ENCODE measurements around the gene TAF5. TPM values are rescaled to one million over a fixed set of nuclear protein-coding genes. Genes with fewer than 3 reads are reported as not detected.
"Not testable (repeated sequence)": the region's sequence is repeated elsewhere in the genome, so short reads cannot be mapped to it uniquely, and the experiment has no call there.

TAF5 gene
- total and polyA plus RNA-seq, 2 experiments from 2014 or later = 1.7 to 4.0 TPM

- Histone ChIP-seq H3K9me2 (ENCODE audit: insufficient read depth) (no peaks in the 10 kb centered on the region), H3K4me3 (no peak overlapping the region), H3K4me1 (ENCODE audit: insufficient read depth) (no peaks in the 10 kb centered on the region), H2AFZ (no peak overlapping the region), H3K27me3 (replicated peaks; ENCODE audit: insufficient read depth) (no peaks in the 10 kb centered on the region), H3K9ac (no peak overlapping the region), H4K20me1 (ENCODE audit: insufficient read depth) (no peaks in the 10 kb centered on the region), H3F3A (ENCODE audit: insufficient read depth) (peaks cover 6% of the 10 kb centered on the region; the same call in 1 of the 2 replicates), H3K4me2 (ENCODE audit: unreplicated experiment) (no peak overlapping the region), H3K36me3 (ENCODE audit: low read depth) (peaks cover 17% of the 10 kb centered on the region), H3K9me3 (ENCODE audit: low read depth) (no peaks in the 10 kb centered on the region), H3K79me2 (ENCODE audit: insufficient read depth) (no peaks in the 10 kb centered on the region), H3K27ac (no peak overlapping the region)
- DNase-seq = no peak
- in situ Hi-C loops (cut with MboI) = no loop called here
- TF ChIP-seq EZH2 (IDR thresholded peaks at IDR 0.05; ENCODE audit: insufficient read depth, poor library complexity, severe bottlenecking) (no peak), EZH2phosphoT487 (IDR thresholded peaks at IDR 0.05; ENCODE audit: insufficient read depth, low read depth) (no peak)
- 98 to 99% methylated on average over 4 of the region's 4 CpGs for WGBS, 2 experiments (ENCODE audit: low coverage in 1 of 2, low lambda C conversion rate in 2 of 2, missing lambda C conversion rate in 2 of 2)
Observed at GRCh38 chr10:103336370-103336769, 31.4 kb upstream of the TAF5 start.

- H3F3A ChIP-seq (ENCODE audit: insufficient read depth) = no peaks in the 10 kb centered on the region
- peak overlapping the region; percentile 90 for H3K4me3 ChIP-seq
- H3K36me3 ChIP-seq (ENCODE audit: low read depth) = peaks cover 19% of the 10 kb centered on the region
- peaks cover 33% of the 10 kb centered on the region for H3K79me2 ChIP-seq (ENCODE audit: insufficient read depth)
- H3K9ac ChIP-seq = peak overlapping the region; percentile 85
- H3K9me3 ChIP-seq (ENCODE audit: low read depth) = no peaks in the 10 kb centered on the region
- 37 to 41% methylated on average over 16 of the region's 16 CpGs for WGBS, 2 experiments (ENCODE audit: low coverage in 1 of 2, low lambda C conversion rate in 2 of 2, missing lambda C conversion rate in 2 of 2)
- in situ Hi-C loops (cut with MboI) = no loop called here
- H3K27ac ChIP-seq = peak overlapping the region; percentile 57
- H4K20me1 ChIP-seq (ENCODE audit: insufficient read depth) = no peaks in the 10 kb centered on the region
- H3K4me1 ChIP-seq (ENCODE audit: insufficient read depth) = peaks cover 3% of the 10 kb centered on the region; the same call in 1 of the 2 replicates
- DNase-seq = no peak
- peak overlapping the region; percentile 73 for H3K4me2 ChIP-seq (ENCODE audit: unreplicated experiment)
- H2AFZ ChIP-seq = peak overlapping the region; percentile 94
- H3K27me3 ChIP-seq (replicated peaks; ENCODE audit: insufficient read depth) = no peaks in the 10 kb centered on the region
- no peaks in the 10 kb centered on the region for H3K9me2 ChIP-seq (ENCODE audit: insufficient read depth)
- TF ChIP-seq EZH2phosphoT487 (IDR thresholded peaks at IDR 0.05; ENCODE audit: insufficient read depth, low read depth) = no peak
- no peak for TF ChIP-seq EZH2 (IDR thresholded peaks at IDR 0.05; ENCODE audit: insufficient read depth, poor library complexity, severe bottlenecking)
Observed at GRCh38 chr10:103350175-103350516, 17.6 kb upstream of the TAF5 start.

GRCh38 chr10:103350517-103351260, 17.1 kb upstream of the TAF5 start, which contains the start of gene PCGF6:
PCGF6 (minus strand) TSS chr10:103351140; CDS start chr10:103351066, 74 bp downstream.
- 1 to 2% methylated on average over 55 to 78 of the region's 82 CpGs for WGBS, 2 experiments (ENCODE audit: low coverage in 1 of 2, low lambda C conversion rate in 2 of 2, missing lambda C conversion rate in 2 of 2)
- peak within 1 kb of the TSS; percentile 57 for H3K27ac ChIP-seq
- H3K79me2 ChIP-seq (ENCODE audit: insufficient read depth) = peaks cover 33% of the 10 kb centered on the region
- H3K4me2 ChIP-seq (ENCODE audit: unreplicated experiment) = peak within 1 kb of the TSS; percentile 73
- H3K4me1 ChIP-seq (ENCODE audit: insufficient read depth) = peaks cover 3% of the 10 kb centered on the region; the same call in 1 of the 2 replicates
- H2AFZ ChIP-seq = peak within 1 kb of the TSS; percentile 94
- no peaks in the 10 kb centered on the region for H3K9me2 ChIP-seq (ENCODE audit: insufficient read depth)
- in situ Hi-C loops (cut with MboI) = no loop called here
- peak within 1 kb of the TSS; percentile 85 for H3K9ac ChIP-seq
- peak; percentile 88 for DNase-seq
- H3K36me3 ChIP-seq (ENCODE audit: low read depth) = peaks cover 14% of the 10 kb centered on the region
- H3K9me3 ChIP-seq (ENCODE audit: low read depth) = no peaks in the 10 kb centered on the region
- no peaks in the 10 kb centered on the region for H3F3A ChIP-seq (ENCODE audit: insufficient read depth)
- no peaks in the 10 kb centered on the region for H4K20me1 ChIP-seq (ENCODE audit: insufficient read depth)
- H3K4me3 ChIP-seq = peak within 1 kb of the TSS; percentile 90
- no peaks in the 10 kb centered on the region for H3K27me3 ChIP-seq (replicated peaks; ENCODE audit: insufficient read depth)
- TF ChIP-seq EZH2phosphoT487 (IDR thresholded peaks at IDR 0.05; ENCODE audit: insufficient read depth, low read depth) (no peak), EZH2 (IDR thresholded peaks at IDR 0.05; ENCODE audit: insufficient read depth, poor library complexity, severe bottlenecking) (no peak)

GRCh38 chr10:103353281-103353680, 14.5 kb upstream of the TAF5 start:
- peaks cover 3% of the 10 kb centered on the region; the same call in 1 of the 2 replicates for H3K4me1 ChIP-seq (ENCODE audit: insufficient read depth)
- no peaks in the 10 kb centered on the region for H3K9me2 ChIP-seq (ENCODE audit: insufficient read depth)
- H3K27me3 ChIP-seq (replicated peaks; ENCODE audit: insufficient read depth) = no peaks in the 10 kb centered on the region
- H3K27ac ChIP-seq = no peak overlapping the region
- DNase-seq = peak; percentile 26
- H3K4me2 ChIP-seq (ENCODE audit: unreplicated experiment) = no peak overlapping the region
- no peaks in the 10 kb centered on the region for H3K36me3 ChIP-seq (ENCODE audit: low read depth)
- 27 to 31% methylated on average over 2 of the region's 2 CpGs for WGBS, 2 experiments (ENCODE audit: low coverage in 1 of 2, low lambda C conversion rate in 2 of 2, missing lambda C conversion rate in 2 of 2)
- no peaks in the 10 kb centered on the region for H3F3A ChIP-seq (ENCODE audit: insufficient read depth)
- no peaks in the 10 kb centered on the region for H3K9me3 ChIP-seq (ENCODE audit: low read depth)
- no peak overlapping the region for H3K4me3 ChIP-seq
- in situ Hi-C loops (cut with MboI) = no loop called here
- no peaks in the 10 kb centered on the region for H4K20me1 ChIP-seq (ENCODE audit: insufficient read depth)
- no peak overlapping the region for H3K9ac ChIP-seq
- no peak for TF ChIP-seq EZH2phosphoT487 (IDR thresholded peaks at IDR 0.05; ENCODE audit: insufficient read depth, low read depth)
- TF ChIP-seq EZH2 (IDR thresholded peaks at IDR 0.05; ENCODE audit: insufficient read depth, poor library complexity, severe bottlenecking) = no peak
- no peak overlapping the region; the same call in 1 of the 2 replicates for H2AFZ ChIP-seq
- peaks cover 29% of the 10 kb centered on the region for H3K79me2 ChIP-seq (ENCODE audit: insufficient read depth)

- H4K20me1 ChIP-seq (ENCODE audit: insufficient read depth); in situ Hi-C loops (cut with MboI); H3K9ac ChIP-seq; H3K4me2 ChIP-seq (ENCODE audit: unreplicated experiment); H3K9me3 ChIP-seq (ENCODE audit: low read depth); H3F3A ChIP-seq (ENCODE audit: insufficient read depth); H3K9me2 ChIP-seq (ENCODE audit: insufficient read depth); H3K27me3 ChIP-seq (replicated peaks; ENCODE audit: insufficient read depth); H3K27ac ChIP-seq; H3K4me1 ChIP-seq (ENCODE audit: insufficient read depth); H3K4me3 ChIP-seq; H2AFZ ChIP-seq; H3K36me3 ChIP-seq (ENCODE audit: low read depth); DNase-seq: not testable (repeated sequence)
- 86 to 92% methylated on average over 4 of the region's 4 CpGs for WGBS, 2 experiments (ENCODE audit: low coverage in 1 of 2, low lambda C conversion rate in 2 of 2, missing lambda C conversion rate in 2 of 2)
- peaks cover 19% of the 10 kb centered on the region for H3K79me2 ChIP-seq (ENCODE audit: insufficient read depth)
Observed at GRCh38 chr10:103354567-103354966, 13.2 kb upstream of the TAF5 start.

Data from GM23248 (cell line).